T-helper 17 cell (primary cell): Measurements from ENCODE around the gene SOX14. TPM values are rescaled to one million over a fixed set of nuclear protein-coding genes. Genes with fewer than 3 reads are reported as not detected.

ENCODE experiments used
- ATAC-seq: fragments of 150-1000 bp; cut with Tn5 transposase; 2 replicates; pipeline ENCODE4 v1.10.0; 2021; ENCODE audit warnings: mild to moderate bottlenecking, moderate library complexity
- DNase-seq, 3 donors: peaks; one replicate each; pipeline versions ENCODE4 v3.0.0 to v3.0.0-alpha.2; 2020 to 2021
- H3K9me3 ChIP-seq: one replicate; pipeline ENCODE4 v1.7.0; 2013; ENCODE audit warnings: low read length, mild to moderate bottlenecking; ENCODE audit not compliant: control insufficient read depth, poor library complexity, severe bottlenecking
- H3K27ac Mint-ChIP-seq: one replicate; pipeline ENCODE4 v1.8.0; 2022; ENCODE audit warnings: mild to moderate bottlenecking, moderate library complexity, mixed read lengths
- H3K27me3 Mint-ChIP-seq: one replicate; pipeline ENCODE4 v1.8.0; 2022; ENCODE audit warnings: mixed read lengths
- H3K36me3 Mint-ChIP-seq: one replicate; pipeline ENCODE4 v1.8.0; 2022; ENCODE audit warnings: low read depth, mixed read lengths
- H3K4me1 Mint-ChIP-seq: one replicate; pipeline ENCODE4 v1.8.0; 2022; ENCODE audit warnings: mild to moderate bottlenecking, mixed read lengths
- H3K4me3 Mint-ChIP-seq: one replicate; pipeline ENCODE4 v1.8.0; 2022; ENCODE audit warnings: mild to moderate bottlenecking, moderate library complexity, mixed read lengths
- total RNA-seq, 4 donors: library from RNA in 2 of 4; stranded (reverse) in 2 of 4; gene quantifications; one replicate each; pipeline ENCODE4 v1.2.3 and lab custom pipeline; 2022 to 2026

The SOX14 gene
- total RNA-seq, 2 donors from 2014 or later: not detected

DNA sequence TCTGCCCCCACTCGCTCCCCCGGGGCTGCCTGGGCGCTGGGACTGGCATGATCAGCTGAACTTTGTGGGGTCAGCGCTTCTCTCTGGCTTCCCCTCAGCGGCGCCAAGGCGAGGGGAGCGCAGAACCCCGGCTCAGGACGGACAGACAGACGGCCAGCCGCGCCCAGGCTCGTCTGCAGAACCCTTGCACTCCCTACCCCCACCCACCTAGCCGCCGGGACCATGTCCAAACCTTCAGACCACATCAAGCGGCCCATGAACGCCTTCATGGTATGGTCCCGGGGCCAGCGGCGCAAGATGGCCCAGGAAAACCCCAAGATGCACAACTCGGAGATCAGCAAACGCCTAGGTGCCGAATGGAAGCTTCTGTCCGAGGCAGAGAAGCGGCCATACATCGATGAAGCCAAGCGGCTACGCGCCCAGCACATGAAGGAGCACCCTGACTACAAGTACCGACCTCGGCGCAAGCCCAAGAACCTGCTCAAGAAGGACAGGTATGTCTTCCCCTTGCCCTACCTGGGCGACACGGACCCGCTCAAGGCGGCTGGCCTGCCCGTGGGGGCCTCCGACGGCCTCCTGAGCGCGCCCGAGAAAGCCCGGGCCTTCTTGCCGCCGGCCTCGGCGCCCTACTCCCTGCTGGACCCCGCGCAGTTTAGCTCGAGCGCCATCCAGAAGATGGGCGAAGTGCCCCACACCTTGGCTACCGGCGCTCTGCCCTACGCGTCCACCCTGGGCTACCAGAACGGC is 621 bp downstream of the SOX14 start:
- H3K27me3 Mint-ChIP-seq: peaks cover 88% of the 10 kb centered on the region
- H3K36me3 Mint-ChIP-seq: no peaks in the 10 kb centered on the region
- peaks cover 3% of the 10 kb centered on the region for H3K4me1 Mint-ChIP-seq
- no peaks in the 10 kb centered on the region for H3K9me3 ChIP-seq
- no peak for DNase-seq
- ATAC-seq: no peak
- no peak overlapping the region for H3K27ac Mint-ChIP-seq
- H3K4me3 Mint-ChIP-seq: no peak overlapping the region

DNA sequence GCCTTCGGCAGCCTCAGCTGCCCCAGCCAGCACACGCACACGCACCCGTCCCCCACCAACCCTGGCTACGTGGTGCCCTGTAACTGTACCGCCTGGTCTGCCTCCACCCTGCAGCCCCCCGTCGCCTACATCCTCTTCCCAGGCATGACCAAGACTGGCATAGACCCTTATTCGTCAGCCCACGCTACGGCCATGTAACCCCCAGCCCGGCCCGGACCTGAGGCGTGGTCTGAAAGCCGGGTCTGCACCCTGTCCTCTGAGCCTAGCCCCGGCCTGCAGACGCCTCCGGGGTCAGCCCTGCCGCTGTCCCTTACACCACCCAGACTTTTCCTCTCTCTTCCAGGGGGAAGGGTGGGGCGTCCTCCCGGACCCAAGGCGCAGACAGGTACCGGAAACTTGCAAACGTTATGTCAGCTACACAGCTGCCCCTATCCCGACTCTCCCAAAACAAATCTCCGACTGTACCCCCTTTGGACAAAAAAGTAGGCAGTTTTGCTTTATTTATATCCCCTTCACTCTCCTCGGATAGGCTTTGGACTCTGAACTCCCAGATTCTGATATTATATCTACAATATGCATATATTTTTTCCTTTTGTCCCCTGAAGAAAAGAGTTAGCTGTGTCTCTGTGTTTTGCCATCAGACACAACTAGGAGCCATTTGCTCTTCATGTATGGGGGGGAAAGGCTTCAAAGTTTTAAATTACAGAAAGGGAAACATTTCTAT is 1.4 kb downstream of the SOX14 start:
- no peak overlapping the region for H3K4me3 Mint-ChIP-seq
- H3K9me3 ChIP-seq: no peaks in the 10 kb centered on the region
- H3K27ac Mint-ChIP-seq: no peak overlapping the region
- H3K27me3 Mint-ChIP-seq: peaks cover 91% of the 10 kb centered on the region
- H3K36me3 Mint-ChIP-seq: no peaks in the 10 kb centered on the region
- peaks cover 5% of the 10 kb centered on the region for H3K4me1 Mint-ChIP-seq
- ATAC-seq (no peak), DNase-seq (no peak)

DNA sequence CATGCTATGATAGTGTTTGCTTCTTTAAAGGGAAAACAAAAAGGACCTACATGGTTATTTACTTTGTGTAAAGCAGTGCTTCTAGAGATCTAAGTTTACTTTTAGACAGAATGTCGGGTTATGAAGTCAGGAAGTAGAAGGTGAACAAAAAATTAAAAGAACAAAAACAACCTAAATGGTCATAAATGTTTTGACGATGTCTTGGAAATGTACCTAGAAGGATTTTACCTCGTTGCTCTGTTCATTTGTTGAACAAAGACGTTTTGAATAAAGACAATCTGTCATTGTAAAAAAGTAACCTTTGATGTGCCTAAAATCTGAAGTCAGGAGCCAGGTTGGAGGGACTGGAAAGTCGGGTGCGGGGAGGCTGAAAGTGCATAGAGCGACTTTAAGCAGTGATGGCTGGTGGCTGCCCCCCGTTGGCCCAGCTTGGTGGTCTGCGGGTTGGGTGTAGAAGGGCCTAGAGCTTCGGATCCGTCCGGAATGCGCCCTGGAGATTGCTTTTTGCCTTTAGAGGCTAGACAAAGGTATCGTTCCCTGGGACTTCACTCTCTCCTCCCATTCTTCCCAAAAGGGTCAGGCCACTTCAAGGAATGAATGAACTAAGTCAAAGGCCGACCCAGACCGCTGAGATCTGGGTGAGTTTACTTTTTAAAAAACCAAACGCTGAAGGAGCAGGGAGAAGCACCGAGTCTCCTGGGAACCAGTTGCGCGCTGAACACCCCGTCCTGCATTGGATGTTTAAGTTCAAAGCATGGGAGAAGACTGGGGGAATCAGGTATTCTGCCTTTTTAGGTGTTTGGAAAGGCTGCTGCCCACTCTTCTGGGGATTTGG is 2.1 kb downstream of the SOX14 start:
- DNase-seq (no peak), ATAC-seq (no peak)
- Mint-ChIP-seq H3K4me3 (no peak overlapping the region), H3K27me3 (peaks cover 85% of the 10 kb centered on the region), H3K27ac (no peak overlapping the region), H3K4me1 (peaks cover 3% of the 10 kb centered on the region), H3K36me3 (no peaks in the 10 kb centered on the region)
- no peaks in the 10 kb centered on the region for H3K9me3 ChIP-seq

DNA sequence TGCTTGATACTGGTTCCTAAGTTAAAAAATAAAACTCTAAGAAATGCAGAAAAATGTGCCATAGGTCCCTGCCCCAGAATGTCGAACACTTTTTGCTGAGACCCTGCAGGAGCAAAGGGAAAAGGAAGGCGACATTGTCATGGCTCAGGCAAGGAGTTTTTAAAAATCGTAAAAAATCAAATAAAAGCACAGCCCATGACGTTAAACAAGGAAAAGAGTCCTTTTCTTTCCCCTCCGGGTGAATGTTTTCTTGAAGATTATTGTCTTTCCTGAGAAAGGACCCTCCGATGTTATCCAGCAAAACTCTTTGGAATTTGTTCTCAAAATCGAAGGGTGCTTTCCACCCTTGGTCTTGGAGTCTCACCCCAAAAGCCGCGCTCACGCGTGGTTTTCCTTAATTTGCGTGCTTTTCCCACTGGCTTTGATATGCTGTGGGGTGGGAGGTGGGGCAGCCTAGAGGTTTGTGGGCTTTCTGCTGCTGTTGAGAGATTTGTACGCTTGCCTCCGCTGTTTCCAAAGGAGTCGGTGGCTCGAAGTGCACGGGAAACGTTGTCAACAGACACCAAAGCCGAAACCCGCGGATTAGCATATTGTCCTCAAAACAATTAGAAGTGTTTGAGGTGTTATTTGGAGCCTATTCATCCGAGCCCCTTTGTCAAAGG is 2.9 kb downstream of the SOX14 start:
- DNase-seq (no peak), ATAC-seq (no peak)
- Mint-ChIP-seq H3K27ac (no peak overlapping the region), H3K4me3 (no peak overlapping the region), H3K27me3 (peaks cover 85% of the 10 kb centered on the region), H3K36me3 (peaks cover 4% of the 10 kb centered on the region), H3K4me1 (peaks cover 6% of the 10 kb centered on the region)
- H3K9me3 ChIP-seq: no peaks in the 10 kb centered on the region

DNA sequence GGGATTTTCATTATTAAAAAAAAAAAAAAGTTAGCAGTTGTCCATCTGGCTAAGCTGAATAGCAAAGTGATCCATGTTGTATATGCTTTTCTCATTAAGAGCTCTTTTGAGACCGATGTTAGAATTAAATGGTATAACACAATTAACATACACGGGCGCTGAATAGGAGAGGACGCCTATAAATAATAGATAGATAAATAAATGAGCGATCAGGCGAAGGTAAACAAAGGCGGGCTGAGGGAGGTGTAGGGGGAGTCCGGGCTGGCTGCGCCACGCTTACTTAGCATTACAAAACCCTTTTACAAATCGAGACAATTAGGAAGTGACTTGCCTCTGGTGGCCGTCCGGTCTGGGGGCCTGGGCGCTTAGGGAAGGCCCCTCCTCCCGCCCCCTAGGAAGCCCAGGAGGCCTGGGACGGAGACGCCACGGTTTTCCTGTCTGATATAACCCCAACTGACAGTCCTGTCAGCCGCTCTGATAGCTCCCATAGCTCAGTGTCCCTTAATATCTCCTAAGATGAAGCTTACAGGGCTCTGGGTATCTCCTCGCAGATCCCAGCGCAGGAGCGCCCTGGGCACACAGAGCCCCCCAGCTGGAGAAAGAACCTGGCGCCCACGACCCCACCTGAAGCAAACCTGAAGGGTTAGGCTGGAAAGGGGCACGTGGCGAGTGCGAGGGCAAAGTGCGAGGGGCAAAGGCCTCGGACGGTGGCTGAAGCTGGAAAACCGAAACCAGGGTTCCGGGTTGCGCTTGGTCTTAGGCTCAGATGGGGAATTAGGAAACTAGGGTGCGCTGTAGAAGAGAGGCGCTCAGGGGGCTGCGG is 3.6 kb downstream of the SOX14 start:
- peaks cover 6% of the 10 kb centered on the region for H3K4me1 Mint-ChIP-seq
- ATAC-seq (no peak), DNase-seq (no peak)
- peaks cover 4% of the 10 kb centered on the region for H3K36me3 Mint-ChIP-seq
- peaks cover 85% of the 10 kb centered on the region for H3K27me3 Mint-ChIP-seq
- H3K4me3 Mint-ChIP-seq: no peak overlapping the region
- no peak overlapping the region for H3K27ac Mint-ChIP-seq
- no peaks in the 10 kb centered on the region for H3K9me3 ChIP-seq

DNA sequence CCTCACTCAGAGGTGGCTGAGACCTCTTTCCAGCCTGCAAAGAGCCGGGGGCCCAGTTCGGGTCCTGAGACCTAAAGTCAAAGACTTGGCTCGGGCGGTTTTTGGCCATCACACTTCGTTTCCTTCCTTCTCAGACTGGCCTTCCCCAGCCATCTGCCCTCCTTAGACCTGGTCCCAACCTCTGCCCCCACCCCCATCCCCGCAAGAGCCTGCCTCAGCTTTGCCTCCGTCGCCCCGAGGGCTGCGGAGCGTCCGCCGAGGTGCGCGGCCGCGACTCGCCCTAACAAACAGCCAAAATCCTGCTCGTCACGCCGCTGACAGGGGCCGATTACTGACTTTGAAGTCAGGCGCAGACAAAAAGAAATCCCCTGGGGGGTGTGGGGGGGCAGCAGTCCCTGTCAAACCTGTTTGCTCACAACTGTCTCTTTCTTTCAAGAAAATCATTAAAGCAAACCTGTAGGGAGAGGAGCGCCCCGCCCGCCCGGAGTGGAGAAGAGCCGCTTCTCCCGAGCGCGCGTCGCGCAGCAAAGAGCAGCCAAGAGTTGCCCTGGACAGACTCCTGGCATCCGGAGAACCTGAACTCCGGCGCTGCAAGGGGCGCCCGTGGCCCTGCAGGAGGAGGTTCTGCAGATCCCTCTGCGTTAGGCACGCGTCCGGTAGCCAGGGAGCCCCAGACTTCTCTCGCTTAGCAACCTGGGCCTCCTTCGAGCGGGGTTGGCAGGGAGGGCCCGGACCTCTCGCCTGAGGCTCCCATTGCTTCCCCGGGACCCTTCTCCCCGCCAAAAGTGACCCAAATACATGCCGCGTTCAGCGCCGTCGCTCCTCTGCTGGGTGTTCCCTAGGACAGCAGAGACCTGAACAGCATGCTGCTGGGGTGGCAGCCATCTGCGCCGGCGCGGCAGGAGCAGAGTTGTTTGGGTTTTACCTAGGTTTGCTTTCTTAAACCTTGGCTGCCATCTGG is 4.5 kb downstream of the SOX14 start:
- ATAC-seq: no peak
- Mint-ChIP-seq H3K36me3 (peaks cover 4% of the 10 kb centered on the region), H3K4me3 (peak overlapping the region; percentile 39), H3K27ac (no peak overlapping the region), H3K27me3 (peaks cover 85% of the 10 kb centered on the region), H3K4me1 (peaks cover 6% of the 10 kb centered on the region)
- no peak for DNase-seq
- no peaks in the 10 kb centered on the region for H3K9me3 ChIP-seq

DNA sequence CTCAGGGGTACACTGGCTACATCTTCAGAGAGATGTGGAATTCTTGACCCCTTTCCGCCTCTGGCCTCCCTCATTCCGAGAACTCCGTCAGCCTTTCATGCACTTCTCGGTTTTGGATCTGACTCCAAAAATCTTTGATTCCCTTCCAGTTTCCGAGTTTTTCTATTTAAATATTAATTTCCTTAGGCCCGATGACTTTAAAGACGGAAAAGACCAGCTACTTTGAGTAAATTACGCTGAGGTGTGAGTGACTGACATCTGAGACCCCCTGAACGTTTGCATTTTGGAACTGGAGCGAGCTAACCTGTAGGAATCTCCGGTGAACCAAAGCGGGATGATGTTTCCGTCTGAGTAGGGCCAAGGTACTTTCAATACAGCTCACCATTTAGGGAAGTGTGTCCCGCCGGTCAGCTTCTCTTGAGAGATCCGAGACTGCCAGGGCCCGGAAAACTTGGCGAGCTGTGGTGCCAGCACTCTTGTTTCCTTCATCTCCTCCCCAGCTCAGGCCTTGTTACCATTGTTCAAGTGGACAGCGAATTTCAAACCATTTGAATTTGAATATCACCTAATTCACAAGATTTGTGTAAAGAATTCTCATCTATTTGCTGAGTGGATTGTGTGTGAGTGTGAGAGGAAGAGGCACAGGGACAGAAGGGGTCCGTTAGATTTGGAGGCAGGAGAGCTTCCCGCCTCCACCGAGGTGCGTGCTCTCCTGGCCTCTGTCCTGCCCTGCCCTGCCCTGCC is 5.4 kb downstream of the SOX14 start:
- ATAC-seq (no peak), DNase-seq (no peak)
- Mint-ChIP-seq H3K27me3 (peaks cover 88% of the 10 kb centered on the region), H3K4me3 (no peak overlapping the region), H3K4me1 (peaks cover 6% of the 10 kb centered on the region), H3K27ac (no peak overlapping the region), H3K36me3 (peaks cover 4% of the 10 kb centered on the region)
- no peaks in the 10 kb centered on the region for H3K9me3 ChIP-seq

DNA sequence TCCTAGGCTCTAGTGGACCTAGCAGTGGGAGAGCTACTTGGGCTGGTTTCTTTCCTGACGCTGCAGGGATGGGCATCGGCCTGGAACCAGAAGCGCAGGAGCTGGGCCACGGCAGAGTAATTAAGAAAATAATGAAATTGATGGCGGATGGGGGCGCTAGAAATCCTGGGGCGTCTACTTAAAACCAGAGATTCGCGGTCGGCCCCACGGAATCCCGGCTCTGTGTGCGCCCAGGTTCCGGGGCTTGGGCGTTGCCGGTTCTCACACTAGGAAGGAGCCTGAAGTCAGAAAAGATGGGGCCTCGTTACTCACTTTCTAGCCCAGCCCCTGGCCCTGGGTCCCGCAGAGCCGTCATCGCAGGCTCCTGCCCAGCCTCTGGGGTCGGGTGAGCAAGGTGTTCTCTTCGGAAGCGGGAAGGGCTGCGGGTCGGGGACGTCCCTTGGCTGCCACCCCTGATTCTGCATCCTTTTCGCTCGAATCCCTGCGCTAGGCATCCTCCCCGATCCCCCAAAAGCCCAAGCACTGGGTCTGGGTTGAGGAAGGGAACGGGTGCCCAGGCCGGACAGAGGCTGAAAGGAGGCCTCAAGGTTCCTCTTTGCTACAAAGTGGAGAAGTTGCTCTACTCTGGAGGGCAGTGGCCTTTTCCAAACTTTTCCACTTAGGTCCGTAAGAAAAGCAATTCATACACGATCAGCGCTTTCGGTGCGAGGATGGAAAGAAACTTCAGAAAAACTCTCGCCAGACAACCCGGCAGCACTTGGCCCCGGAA is 6.1 kb downstream of the SOX14 start:
- no peak for DNase-seq
- H3K4me3 Mint-ChIP-seq: no peak overlapping the region
- H3K4me1 Mint-ChIP-seq: peaks cover 6% of the 10 kb centered on the region
- peaks cover 94% of the 10 kb centered on the region for H3K27me3 Mint-ChIP-seq
- no peak for ATAC-seq
- no peaks in the 10 kb centered on the region for H3K9me3 ChIP-seq
- no peak overlapping the region for H3K27ac Mint-ChIP-seq
- peaks cover 4% of the 10 kb centered on the region for H3K36me3 Mint-ChIP-seq

DNA sequence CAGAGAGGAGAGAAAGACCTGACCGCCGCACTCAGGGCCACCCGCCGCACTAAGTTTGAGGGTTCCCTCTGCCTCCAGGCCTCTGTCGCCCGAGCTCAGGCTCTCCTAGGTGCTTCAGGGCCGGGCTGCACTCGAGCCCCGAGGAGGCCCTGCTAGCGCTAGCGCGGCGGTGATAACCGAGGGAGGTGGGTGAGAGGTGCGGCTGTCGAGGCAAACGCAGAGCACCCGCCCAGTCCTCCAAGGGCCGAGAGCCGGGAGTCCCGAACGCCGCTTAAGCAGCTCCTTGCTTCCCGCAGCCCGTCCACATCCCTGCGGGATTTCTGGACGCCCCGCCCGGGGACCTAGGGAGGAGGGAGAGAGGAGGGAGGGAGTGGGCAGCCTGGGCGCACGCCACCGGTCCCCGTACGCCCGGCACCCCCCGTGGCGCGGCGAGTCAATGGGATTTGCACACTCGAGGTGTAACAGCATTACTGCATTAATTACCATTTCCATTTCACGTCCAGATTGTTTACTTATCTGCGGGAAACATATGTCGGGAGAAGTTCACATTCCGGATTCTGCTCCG is 6.8 kb downstream of the SOX14 start:
- H3K9me3 ChIP-seq: no peaks in the 10 kb centered on the region
- DNase-seq (no peak), ATAC-seq (no peak)
- no peak overlapping the region for H3K27ac Mint-ChIP-seq
- H3K4me3 Mint-ChIP-seq: no peak overlapping the region
- H3K27me3 Mint-ChIP-seq: peaks cover 88% of the 10 kb centered on the region
- H3K4me1 Mint-ChIP-seq: peaks cover 6% of the 10 kb centered on the region
- H3K36me3 Mint-ChIP-seq: peaks cover 4% of the 10 kb centered on the region

DNA sequence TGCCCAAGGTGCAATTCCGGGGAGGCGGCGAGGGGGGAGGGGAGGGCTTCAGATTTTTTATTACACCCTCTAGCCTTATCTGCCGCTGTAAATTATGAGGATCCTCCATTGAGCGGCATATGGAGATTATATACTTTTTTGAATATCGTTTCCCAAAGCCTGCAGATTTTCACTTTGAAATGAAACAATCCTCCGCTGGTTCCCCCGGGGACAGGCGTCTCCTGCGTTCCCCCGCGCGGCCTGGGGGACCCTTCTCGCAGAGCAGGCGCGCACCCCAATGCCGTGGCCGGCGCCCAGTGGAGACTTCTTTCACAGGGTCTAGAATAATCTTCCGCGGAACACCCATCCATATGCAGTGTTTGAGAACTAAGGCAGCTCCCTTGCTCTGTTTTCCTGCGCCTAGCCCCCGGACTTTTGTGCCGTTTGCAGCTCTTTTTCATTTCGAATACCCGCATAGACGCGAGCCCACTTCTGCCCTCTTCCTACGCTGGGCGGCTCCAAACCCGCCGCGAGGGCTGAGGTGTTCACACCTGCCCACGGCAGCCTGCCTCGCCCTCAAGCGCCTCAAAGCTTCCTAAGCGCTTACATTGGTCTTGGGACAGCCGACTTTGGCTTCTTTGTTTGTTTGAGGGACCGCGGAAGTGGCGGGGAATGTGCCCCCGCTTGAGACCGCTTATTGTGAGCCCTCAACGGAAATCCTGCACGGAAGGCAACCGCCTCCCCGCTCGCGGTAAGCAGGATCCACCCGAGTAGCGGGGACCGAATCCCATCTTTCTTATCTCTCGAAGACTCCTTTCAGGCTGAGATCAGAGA is 7.5 kb downstream of the SOX14 start:
- ATAC-seq (no peak), DNase-seq (no peak)
- Mint-ChIP-seq H3K27ac (no peak overlapping the region), H3K4me3 (peak overlapping the region; percentile 39), H3K4me1 (peaks cover 6% of the 10 kb centered on the region), H3K36me3 (peaks cover 4% of the 10 kb centered on the region), H3K27me3 (peaks cover 87% of the 10 kb centered on the region)
- H3K9me3 ChIP-seq: no peaks in the 10 kb centered on the region
